Caco-2 (cell line): ENCODE data around the gene LRIT3. TPM values are rescaled to one million over a fixed set of nuclear protein-coding genes. Genes with fewer than 3 reads are reported as not detected.

Experiments used
- BruUV-seq: library from RNA; stranded (reverse); fragments of 400-500 nt; replicated peaks from 2 replicates; lab custom pipeline; 2021; lab: Mats Ljungman, UMichigan
- CTCF ChIA-PET: fragments of 300-600 bp; sonication (Branson Sonifier 250); formaldehyde crosslinking; loops from one replicate; lab custom pipeline; 2022; ENCODE audit warnings: antibody characterized with exemption; lab: Charles Lee
- POLR2A ChIA-PET: fragments of 300-600 bp; sonication (Branson Sonifier 250); formaldehyde crosslinking; loops from one replicate; lab custom pipeline; 2022; ENCODE audit warnings: antibody characterized with exemption; lab: Charles Lee
- DNase-seq, 2 experiments: peaks; one replicate each; pipeline versions ENCODE4 v3.0.0 to v3.0.0-alpha.2; 2020 to 2022
- H3K27me3 ChIP-seq: replicated peaks from 2 replicates; pipeline ENCODE4 v1.6.0; 2011; ENCODE audit warnings: low read length; ENCODE audit not compliant: control insufficient read depth, insufficient read depth
- H3K36me3 ChIP-seq: 2 replicates; pipeline ENCODE4 v1.5.1; 2011; ENCODE audit warnings: low read length; ENCODE audit not compliant: control insufficient read depth, insufficient read depth
- H3K4me1 ChIP-seq: fragments of 250-450 bp; sonication (Bioruptor Pico); 2 replicates; pipeline ENCODE4 v1.5.1; 2020; ENCODE audit warnings: mild to moderate bottlenecking
- H3K4me3 ChIP-seq: 2 replicates; pipeline ENCODE4 v1.5.1; 2011; ENCODE audit warnings: low read depth, mild to moderate bottlenecking, control low read depth, low read length
- H3K9me3 ChIP-seq: fragments of 250-450 bp; sonication (Bioruptor Pico); 2 replicates; pipeline ENCODE4 v1.5.1; 2020; ENCODE audit warnings: mild to moderate bottlenecking, moderate library complexity
- H3K27ac Mint-ChIP-seq: one replicate; pipeline ENCODE4 v1.8.0; 2022; ENCODE audit warnings: mixed read lengths; ENCODE audit not compliant: unreplicated experiment
- H3K27me3 Mint-ChIP-seq: one replicate; pipeline ENCODE4 v1.8.0; 2022; ENCODE audit warnings: mixed read lengths; ENCODE audit not compliant: insufficient read depth, unreplicated experiment
- H3K36me3 Mint-ChIP-seq: one replicate; pipeline ENCODE4 v1.8.0; 2022; ENCODE audit warnings: mild to moderate bottlenecking, mixed read lengths; ENCODE audit not compliant: insufficient read depth, unreplicated experiment
- H3K4me1 Mint-ChIP-seq: one replicate; pipeline ENCODE4 v1.8.0; 2022; ENCODE audit warnings: low read depth, mixed read lengths; ENCODE audit not compliant: unreplicated experiment
- H3K4me3 Mint-ChIP-seq: one replicate; pipeline ENCODE4 v1.8.0; 2022; ENCODE audit warnings: mild to moderate bottlenecking, moderate library complexity, mixed read lengths; ENCODE audit not compliant: unreplicated experiment
- H3K9me3 Mint-ChIP-seq: one replicate; pipeline ENCODE4 v1.8.0; 2022; ENCODE audit warnings: mixed read lengths; ENCODE audit not compliant: unreplicated experiment
- CTCF ChIP-seq, 2 experiments: fragments of 200-600 bp in 1 of 2; IDR thresholded peaks; 1 replicate in 1 of 2; 2 replicates in 1 of 2; pipeline versions ENCODE4 v1.5.1 to v1.8.0; 2011 to 2022; ENCODE audit warnings: antibody characterized with exemption in 1 of 2, control low read depth in 1 of 2, inconsistent platforms in 1 of 2, low read depth in 1 of 2, low read length in 1 of 2, mild to moderate bottlenecking in 1 of 2, moderate library complexity in 1 of 2; ENCODE audit not compliant: insufficient read depth in 1 of 2, severe bottlenecking in 1 of 2, unreplicated experiment in 1 of 2
- intact Hi-C: fragments of 100-400 bp; cut with micrococcal nuclease; formaldehyde crosslinking; loops from one replicate; pipeline ENCODE4 v1.10.0; 2022; ENCODE audit not compliant: unreplicated experiment
- total RNA-seq: library from RNA; stranded (reverse); gene quantifications from 2 replicates; pipeline ENCODE4 v1.2.3, GENCODE V29; 2022

LRIT3 gene
- total RNA-seq, 1 experiment from 2014 or later = 0.34 TPM

DNA sequence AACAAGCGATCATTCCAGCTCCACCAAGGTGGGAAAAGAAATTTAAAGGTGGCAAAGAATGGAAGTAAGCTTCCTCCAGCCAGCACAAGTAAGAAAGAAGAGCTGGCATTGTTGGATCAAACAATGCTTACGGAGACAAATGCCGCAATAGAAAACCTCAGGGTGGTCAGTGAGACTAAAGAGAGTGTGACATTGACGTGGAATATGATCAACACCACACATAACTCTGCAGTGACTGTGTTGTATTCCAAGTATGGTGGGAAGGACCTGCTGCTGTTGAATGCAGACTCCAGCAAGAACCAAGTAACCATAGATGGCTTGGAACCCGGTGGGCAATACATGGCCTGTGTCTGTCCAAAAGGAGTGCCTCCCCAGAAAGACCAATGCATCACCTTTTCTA is 22.2 kb downstream of the LRIT3 start:
- TF ChIP-seq CTCF (IDR thresholded peaks at IDR 0.05; ENCODE audit: insufficient read depth in 1 of 2, low read depth in 1 of 2, low read length in 1 of 2, severe bottlenecking in 1 of 2, unreplicated experiment in 1 of 2) = no peak
- Mint-ChIP-seq H3K27me3 (no peaks in the 10 kb centered on the region), H3K4me1 (no peaks in the 10 kb centered on the region), H3K27ac (no peak overlapping the region), H3K9me3 (no peaks in the 10 kb centered on the region), H3K4me3 (no peak overlapping the region), H3K36me3 (no peaks in the 10 kb centered on the region)
- POLR2A ChIA-PET = no interaction called here
- CTCF ChIA-PET = no interaction called here
- Histone ChIP-seq H3K27me3 (no peaks in the 10 kb centered on the region), H3K9me3 (no peaks in the 10 kb centered on the region), H3K4me1 (no peaks in the 10 kb centered on the region), H3K4me3 (no peak overlapping the region), H3K36me3 (no peaks in the 10 kb centered on the region)
- intact Hi-C loops = no loop called here
- BruUV-seq = no TSS peak
- no peak for DNase-seq

- BruUV-seq = no TSS peak
- H3K9me3 ChIP-seq = no peaks in the 10 kb centered on the region
- DNase-seq = no peak
- no peaks in the 10 kb centered on the region for H3K27me3 ChIP-seq
- H3K4me1 ChIP-seq = no peaks in the 10 kb centered on the region
- intact Hi-C loops = no loop called here
- POLR2A ChIA-PET = no interaction called here
- Mint-ChIP-seq H3K4me1 (no peaks in the 10 kb centered on the region), H3K36me3 (no peaks in the 10 kb centered on the region), H3K27me3 (no peaks in the 10 kb centered on the region), H3K27ac (no peak overlapping the region), H3K4me3 (no peak overlapping the region), H3K9me3 (no peaks in the 10 kb centered on the region)
- CTCF ChIA-PET = no interaction called here
- no peaks in the 10 kb centered on the region for H3K36me3 ChIP-seq
- TF ChIP-seq CTCF (IDR thresholded peaks at IDR 0.05; ENCODE audit: insufficient read depth in 1 of 2, low read depth in 1 of 2, low read length in 1 of 2, severe bottlenecking in 1 of 2, unreplicated experiment in 1 of 2) = no peak
- H3K4me3 ChIP-seq = no peak overlapping the region
These were observed 24.2 kb downstream of the LRIT3 start for GRCh38 chr4:109872065-109872464.

DNA sequence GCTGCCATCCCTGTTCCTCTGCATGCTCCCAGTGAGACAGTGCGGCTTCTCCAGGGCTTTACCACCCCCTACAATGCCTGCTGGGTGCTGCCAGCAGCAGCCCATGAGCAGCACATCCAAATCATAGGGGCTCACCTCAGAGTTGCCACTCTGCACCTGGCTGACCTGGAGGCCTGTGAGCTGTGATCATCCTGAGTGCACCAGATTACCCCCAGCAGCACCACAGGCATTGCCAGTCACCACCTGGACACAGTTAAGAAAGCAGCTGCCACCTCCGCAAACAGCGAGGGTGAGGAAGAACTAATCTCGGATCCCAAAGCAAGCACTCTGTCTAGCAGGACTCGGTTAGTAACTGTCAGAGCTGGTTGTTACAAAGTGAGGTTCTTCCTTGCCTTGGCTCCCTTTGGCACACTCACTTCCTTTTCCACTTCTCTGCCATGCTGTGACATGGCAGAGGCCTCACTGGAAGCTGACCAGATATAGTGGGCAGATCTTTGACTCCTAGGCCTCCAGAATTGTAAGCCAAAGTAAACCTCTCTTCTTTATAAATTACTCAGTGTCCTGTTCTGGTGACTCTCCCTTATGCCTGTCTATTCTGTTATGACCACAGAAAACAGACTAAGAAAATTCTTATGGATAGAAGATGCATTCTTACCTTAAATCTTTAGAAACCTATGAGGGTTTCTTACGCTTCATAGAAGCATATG is 25.2 kb downstream of the LRIT3 start:
- Histone ChIP-seq H3K27me3 (no peaks in the 10 kb centered on the region), H3K9me3 (no peaks in the 10 kb centered on the region), H3K4me1 (no peaks in the 10 kb centered on the region), H3K36me3 (no peaks in the 10 kb centered on the region), H3K4me3 (no peak overlapping the region)
- intact Hi-C loops = no loop called here
- no TSS peak for BruUV-seq
- POLR2A ChIA-PET = no interaction called here
- peaks cover 3% of the 10 kb centered on the region for H3K27me3 Mint-ChIP-seq
- no peak overlapping the region for H3K4me3 Mint-ChIP-seq
- H3K36me3 Mint-ChIP-seq = no peaks in the 10 kb centered on the region
- H3K27ac Mint-ChIP-seq = no peak overlapping the region
- TF ChIP-seq CTCF (IDR thresholded peaks at IDR 0.05; ENCODE audit: insufficient read depth in 1 of 2, low read depth in 1 of 2, low read length in 1 of 2, severe bottlenecking in 1 of 2, unreplicated experiment in 1 of 2) = no peak
- CTCF ChIA-PET = no interaction called here
- DNase-seq = no peak
- no peaks in the 10 kb centered on the region for H3K4me1 Mint-ChIP-seq
- no peaks in the 10 kb centered on the region for H3K9me3 Mint-ChIP-seq
